Measurements from ENCODE around the gene APOBEC3C. TPM values are rescaled to one million over a fixed set of nuclear protein-coding genes. Genes with fewer than 3 reads are reported as not detected.
"Not testable (repeated sequence)": the region's sequence is repeated elsewhere in the genome, so short reads cannot be mapped to it uniquely, and the experiment has no call there.

The APOBEC3C gene
- total RNA-seq, 2 experiments from 2014 or later: 61.6 to 63.1 TPM

DNA sequence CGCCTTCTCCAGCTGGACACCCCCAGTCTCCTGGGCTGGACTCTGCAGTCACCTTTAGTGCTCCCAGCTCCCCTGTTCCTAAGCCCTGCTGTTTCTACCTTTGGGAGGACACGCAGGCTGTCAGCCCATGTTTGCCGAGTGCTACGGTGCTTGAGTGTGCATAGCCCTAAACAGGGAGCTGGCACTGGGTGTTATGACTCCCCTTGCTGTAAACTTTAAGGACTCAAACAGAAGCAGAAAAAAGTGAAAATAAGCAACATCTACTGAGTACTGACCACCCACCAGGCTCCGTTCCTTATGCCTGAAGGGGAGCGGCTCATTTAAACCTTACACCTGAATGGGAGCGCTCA lies 39.3 kb upstream of the APOBEC3C start:
- Mint-ChIP-seq H3K4me1 (peaks cover 6% of the 10 kb centered on the region), H3K9me3 (no peaks in the 10 kb centered on the region), H3K4me3 (no peak overlapping the region), H3K27ac (no peak overlapping the region), H3K27me3 (peaks cover 26% of the 10 kb centered on the region), H3K36me3 (no peaks in the 10 kb centered on the region)
- DNase-seq: no peak

DNA sequence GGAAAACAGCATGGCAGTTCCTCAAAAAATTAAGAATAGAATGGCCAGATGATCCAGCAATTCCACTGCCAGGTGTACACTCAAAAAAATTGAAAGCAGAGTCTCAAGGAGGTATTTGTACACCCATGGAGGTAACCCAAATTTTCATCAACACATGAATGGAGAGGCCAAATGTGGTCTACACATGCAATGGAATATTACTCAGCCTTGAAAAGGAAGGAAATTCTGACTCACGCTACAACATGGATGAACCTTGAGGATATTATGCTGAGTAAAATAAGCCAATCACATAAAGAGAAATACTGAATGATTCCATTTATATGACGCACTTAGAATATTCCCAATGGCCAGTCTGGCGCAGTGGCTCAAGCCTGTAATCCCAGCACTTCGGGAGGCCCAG lies 36.8 kb upstream of the APOBEC3C start:
- H3K27me3 Mint-ChIP-seq: peaks cover 18% of the 10 kb centered on the region
- not testable (repeated sequence) for DNase-seq, H3K27ac Mint-ChIP-seq, H3K36me3 Mint-ChIP-seq, H3K4me3 Mint-ChIP-seq, H3K9me3 Mint-ChIP-seq
- peaks cover 16% of the 10 kb centered on the region for H3K4me1 Mint-ChIP-seq

DNA sequence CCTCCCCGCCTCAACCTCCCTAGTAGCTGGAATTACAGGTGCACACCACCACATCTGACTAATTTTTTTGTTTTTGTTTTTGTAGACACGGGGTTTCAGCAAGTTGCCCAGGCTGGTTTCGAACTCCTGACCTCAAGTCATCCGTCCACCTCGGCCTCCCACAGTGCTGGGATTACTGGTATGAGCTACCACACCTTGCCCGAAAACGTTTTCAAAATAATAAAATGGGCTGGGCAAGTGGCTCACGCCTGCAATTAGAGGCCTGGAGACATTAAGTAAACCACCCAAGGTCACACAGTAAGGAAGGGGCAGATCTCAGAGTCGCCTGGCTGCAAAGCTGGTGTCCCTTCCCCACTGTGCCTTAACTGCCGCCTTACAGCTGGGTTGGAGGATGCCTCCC lies 33.5 kb upstream of the APOBEC3C start:
- H3K27ac Mint-ChIP-seq, H3K4me3 Mint-ChIP-seq, DNase-seq, H3K27me3 Mint-ChIP-seq: not testable (repeated sequence)
- Mint-ChIP-seq H3K9me3 (peaks cover 17% of the 10 kb centered on the region), H3K36me3 (peaks cover 10% of the 10 kb centered on the region), H3K4me1 (peaks cover 32% of the 10 kb centered on the region)

DNA sequence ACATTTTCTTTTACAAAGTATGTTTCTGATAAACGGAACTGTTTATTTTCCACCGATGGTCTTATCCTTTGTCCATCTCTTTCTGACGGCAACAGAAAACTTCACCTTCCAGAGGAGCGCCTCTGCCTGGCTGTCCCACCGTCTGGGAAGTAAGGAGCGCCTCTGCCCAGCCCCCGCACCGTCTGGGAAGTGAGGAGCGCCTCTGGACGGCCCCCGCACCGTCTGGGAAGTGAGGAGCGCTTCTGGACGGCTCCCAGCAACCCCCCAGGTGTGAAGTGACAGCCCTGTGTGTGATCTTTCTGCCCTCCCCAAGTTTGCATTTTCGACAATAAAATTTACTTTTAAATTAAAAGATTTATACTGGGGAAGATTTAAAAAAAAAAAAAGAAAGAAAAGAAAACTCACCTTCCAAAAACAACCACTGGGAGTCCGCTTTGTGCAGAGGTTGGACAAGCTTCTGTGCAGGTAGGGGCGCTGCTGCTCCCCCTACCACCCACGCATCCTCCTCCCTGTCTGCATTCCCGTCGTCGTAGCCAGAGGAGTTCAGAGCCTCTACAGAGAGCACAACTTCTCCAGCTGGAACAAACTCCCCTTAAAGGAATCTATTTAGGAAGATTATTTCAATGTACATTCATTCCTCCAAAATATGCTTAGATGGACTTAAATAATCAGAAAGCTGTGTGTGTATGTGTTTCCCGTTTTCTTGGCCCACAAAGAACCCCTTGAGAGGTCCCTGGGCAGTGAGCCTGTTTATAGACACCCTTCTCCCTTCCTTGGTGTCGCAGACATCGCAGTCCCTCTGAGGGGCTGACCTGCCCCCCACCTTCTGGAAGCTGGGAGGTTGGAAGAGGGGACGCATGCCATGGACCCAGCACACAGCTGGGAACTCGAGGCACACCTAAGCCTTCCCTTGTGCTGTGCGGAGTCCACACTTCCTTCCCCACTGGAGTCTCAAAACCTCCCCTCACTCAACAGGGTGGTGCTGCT lies 32.8 kb upstream of the APOBEC3C start:
- Mint-ChIP-seq H3K27ac (peak overlapping the region; percentile 84), H3K27me3 (peaks cover 8% of the 10 kb centered on the region), H3K4me1 (peaks cover 38% of the 10 kb centered on the region), H3K4me3 (peak overlapping the region; percentile 62), H3K9me3 (peaks cover 17% of the 10 kb centered on the region), H3K36me3 (peaks cover 10% of the 10 kb centered on the region)
- DNase-seq: no peak

DNA sequence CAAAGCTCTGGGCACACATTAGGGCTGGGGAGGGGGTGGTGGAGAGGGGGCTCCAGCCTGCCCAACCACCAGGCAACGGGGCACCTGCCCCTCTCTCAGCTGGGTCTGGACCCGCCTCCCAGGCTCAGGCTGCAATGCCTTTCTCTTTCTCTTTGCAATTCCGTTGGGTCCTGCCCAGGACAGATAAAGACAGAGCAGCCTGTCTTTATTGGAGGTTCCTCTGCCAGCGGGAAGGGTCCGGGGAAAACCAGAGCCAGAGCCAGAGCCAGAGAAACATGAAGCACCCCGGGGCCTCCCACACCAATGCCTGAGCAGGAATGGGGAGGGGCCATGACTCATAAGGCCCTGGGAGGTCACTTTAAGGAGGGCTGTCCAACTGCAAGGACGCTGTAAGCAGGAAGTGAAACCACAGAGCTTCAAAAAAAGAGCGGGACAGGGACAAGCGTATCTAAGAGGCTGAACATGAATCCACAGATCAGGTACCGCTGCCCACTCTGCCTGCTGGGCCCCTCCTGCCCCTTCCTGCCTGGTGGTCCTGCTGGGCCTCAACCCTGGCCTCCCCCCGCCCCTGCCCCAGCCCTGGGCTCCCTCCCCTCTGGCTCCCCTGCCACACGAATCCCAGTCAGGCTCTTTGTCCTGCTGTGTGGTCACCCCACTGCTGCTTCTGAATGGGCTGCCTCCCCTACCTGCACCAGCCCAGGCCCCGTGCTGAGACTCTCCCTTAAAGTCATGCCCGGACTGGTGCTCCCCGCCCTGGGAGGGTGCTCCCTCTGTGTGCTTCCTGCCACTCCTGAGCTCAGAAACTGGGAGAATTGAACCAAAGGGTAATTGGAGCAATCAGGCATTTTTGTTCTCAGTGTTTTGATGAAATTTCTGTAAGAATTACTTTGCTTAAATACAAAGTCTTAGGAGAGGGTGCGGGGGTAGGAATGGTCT lies 31.8 kb upstream of the APOBEC3C start, which contains the start of gene APOBEC3B:
Gene APOBEC3B, plus strand, starts transcription at position 356 of the 936 bp plus-strand sequence. Its CDS starts 107 bp downstream, at position 463.
- Mint-ChIP-seq H3K27ac (peak within 1 kb of the TSS; percentile 84), H3K9me3 (peaks cover 17% of the 10 kb centered on the region), H3K4me1 (peaks cover 41% of the 10 kb centered on the region), H3K36me3 (peaks cover 10% of the 10 kb centered on the region), H3K4me3 (peak within 1 kb of the TSS; percentile 62), H3K27me3 (peaks cover 8% of the 10 kb centered on the region)
- DNase-seq: peak; percentile 78

DNA sequence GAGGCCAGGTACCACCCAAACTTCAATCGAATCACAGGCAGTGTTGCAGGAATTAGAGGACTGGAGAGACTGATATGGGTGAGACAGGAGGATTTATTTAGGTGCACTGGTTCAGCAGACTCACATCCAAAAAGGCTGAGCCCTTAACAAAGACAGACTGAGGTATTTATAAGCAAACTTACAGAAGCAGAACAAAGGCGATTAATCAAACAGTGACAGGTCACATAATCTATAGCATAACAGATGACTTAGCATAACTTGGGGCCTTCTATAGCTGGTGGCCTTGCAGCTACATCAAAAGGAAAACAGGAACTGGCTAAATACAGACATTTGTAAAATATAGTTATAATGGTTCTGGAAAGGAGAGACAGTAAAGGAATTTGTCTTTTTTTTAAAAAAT lies 29.8 kb upstream of the APOBEC3C start:
- no peaks in the 10 kb centered on the region for H3K27me3 Mint-ChIP-seq

DNA sequence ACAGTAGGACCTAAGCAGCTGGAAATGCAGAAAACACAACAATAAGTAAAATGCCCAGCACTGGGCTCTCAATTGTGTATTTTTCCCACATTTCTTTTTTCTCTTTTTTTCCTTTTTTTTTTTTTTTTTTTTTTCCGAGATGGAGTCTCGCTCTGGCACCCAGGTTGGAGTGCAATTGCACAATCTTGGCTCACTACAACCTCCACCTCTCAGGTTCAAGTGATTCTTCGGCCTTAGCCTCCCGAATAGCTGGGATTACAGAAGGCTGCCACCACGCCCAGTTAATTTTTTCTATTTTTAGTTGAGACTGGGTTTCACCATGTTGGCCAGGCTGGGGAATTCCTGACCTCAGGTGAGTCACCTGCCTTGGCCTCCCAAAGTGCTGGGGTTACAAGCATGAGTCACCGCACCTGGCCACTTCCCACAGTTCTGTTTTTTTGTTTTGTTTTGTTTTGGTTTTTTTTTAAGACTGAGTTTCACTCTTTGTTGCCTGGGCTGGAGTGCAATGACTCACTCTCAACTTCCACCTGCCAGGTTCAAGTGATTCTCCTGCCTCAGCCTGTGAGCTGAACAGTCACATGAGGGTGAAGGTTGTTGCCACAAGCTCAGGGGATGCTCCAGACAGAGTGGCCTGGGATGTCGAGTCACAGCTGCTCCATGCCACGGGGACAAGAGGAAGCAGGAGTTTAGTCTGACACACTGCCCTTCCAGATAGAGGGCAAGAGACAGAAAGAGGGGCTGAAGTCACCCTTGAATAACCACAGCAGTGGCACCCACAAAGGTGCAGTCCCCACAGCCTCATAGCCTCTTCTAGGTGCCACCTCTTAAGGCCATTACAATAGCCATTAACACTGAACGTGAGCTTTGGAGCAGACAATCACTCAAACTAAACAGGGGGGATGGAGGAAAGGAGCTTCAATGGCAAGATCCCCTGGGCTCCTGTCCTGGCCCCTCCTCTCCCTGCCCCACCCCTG lies 29.0 kb upstream of the APOBEC3C start:
- peak overlapping the region; percentile 5 for H3K4me3 Mint-ChIP-seq
- peak; percentile 89 for DNase-seq
- peaks cover 17% of the 10 kb centered on the region for H3K9me3 Mint-ChIP-seq
- H3K27me3 Mint-ChIP-seq: not testable (repeated sequence)
- H3K27ac Mint-ChIP-seq: peak overlapping the region; percentile 83
- peaks cover 10% of the 10 kb centered on the region for H3K36me3 Mint-ChIP-seq
- H3K4me1 Mint-ChIP-seq: peaks cover 57% of the 10 kb centered on the region

More for the DNA sequence above, 29.8 kb upstream of the APOBEC3C start:
- Mint-ChIP-seq H3K9me3 (peaks cover 17% of the 10 kb centered on the region), H3K4me3 (no peak overlapping the region), H3K4me1 (peaks cover 53% of the 10 kb centered on the region), H3K36me3 (peaks cover 10% of the 10 kb centered on the region), H3K27ac (peak overlapping the region; percentile 14)
- DNase-seq: no peak

DNA sequence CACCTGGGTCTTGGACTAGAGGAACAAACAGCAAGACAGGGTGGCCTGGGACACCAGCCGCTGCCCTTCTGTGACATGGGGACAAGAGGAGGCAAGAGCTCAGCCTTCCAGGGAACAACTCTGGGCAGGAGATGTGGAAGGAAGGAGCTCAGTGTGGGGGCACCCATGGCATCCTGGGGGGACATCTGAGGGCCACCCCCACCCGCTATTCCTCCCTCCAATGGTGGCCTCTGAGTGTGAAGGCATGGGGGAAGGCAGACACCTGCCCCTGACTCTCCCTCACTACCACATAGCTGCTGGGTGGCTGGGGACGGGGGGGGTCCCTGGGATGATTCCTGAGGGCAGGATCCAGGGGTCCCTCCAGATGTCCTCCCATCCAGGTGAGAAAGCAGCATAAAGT lies 27.4 kb upstream of the APOBEC3C start:
- DNase-seq: no peak
- no peaks in the 10 kb centered on the region for H3K27me3 Mint-ChIP-seq
- H3K27ac Mint-ChIP-seq: no peak overlapping the region
- peaks cover 17% of the 10 kb centered on the region for H3K9me3 Mint-ChIP-seq
- H3K4me3 Mint-ChIP-seq: no peak overlapping the region
- H3K36me3 Mint-ChIP-seq: peaks cover 10% of the 10 kb centered on the region
- peaks cover 53% of the 10 kb centered on the region for H3K4me1 Mint-ChIP-seq

DNA sequence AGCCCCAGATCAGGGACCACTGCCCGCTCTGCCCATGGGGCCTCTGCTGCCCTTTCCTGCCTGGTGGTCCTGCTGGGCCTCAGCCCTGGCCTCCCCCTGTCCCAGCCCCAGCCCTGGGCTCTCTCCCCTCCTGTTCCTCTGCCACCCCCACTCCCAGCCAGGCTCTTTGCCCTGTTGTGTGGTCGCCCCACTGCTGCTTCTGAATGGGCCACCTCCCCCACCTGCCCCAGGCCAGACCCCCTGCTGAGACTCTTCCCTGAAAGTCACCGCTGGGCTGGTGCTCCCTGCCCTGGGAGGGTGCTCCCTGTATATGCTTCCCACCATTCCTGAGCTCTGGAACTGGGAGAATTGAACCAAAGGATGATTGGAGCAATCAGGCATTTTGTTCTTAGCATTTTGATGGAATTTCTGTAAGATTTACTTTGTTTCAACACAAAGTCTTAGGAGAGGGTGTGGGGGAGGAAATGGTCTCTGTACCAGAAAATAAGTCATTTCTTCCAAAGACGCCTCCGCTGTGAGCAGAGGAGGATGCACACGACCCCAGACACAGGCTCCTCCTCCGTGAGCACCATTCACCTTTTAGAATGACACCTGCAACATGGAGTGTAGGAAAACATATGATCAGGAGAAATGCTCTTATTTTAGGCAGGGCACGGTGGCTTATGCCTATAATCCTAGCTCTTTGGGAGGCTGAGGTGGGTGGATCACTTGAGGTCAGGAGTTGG lies 26.7 kb upstream of the APOBEC3C start:
- H3K4me3 Mint-ChIP-seq: no peak overlapping the region
- peak; percentile 28 for DNase-seq
- peaks cover 10% of the 10 kb centered on the region for H3K36me3 Mint-ChIP-seq
- H3K27me3 Mint-ChIP-seq: no peaks in the 10 kb centered on the region
- H3K4me1 Mint-ChIP-seq: peaks cover 49% of the 10 kb centered on the region
- peak overlapping the region; percentile 70 for H3K27ac Mint-ChIP-seq
- peaks cover 17% of the 10 kb centered on the region for H3K9me3 Mint-ChIP-seq

DNA sequence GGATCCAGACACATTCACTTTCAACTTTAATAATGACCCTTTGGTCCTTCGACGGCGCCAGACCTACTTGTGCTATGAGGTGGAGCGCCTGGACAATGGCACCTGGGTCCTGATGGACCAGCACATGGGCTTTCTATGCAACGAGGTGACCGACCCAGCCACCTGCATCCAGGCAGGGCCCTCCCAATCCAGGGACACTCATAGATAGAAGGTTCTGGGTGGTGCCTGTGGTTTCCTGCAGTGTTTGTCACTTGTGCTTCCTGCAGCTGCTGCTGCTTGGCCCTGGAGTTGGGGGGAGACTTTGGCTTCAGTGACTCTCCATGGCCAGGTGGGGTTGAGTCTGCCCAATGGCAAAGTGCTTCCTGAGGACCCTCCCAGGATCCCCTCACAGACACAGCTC lies 24.6 kb upstream of the APOBEC3C start:
- no peaks in the 10 kb centered on the region for H3K36me3 Mint-ChIP-seq
- no peaks in the 10 kb centered on the region for H3K27me3 Mint-ChIP-seq
- H3K9me3 Mint-ChIP-seq: no peaks in the 10 kb centered on the region
- DNase-seq: no peak
- H3K27ac Mint-ChIP-seq: no peak overlapping the region
- no peak overlapping the region for H3K4me3 Mint-ChIP-seq
- H3K4me1 Mint-ChIP-seq: peaks cover 40% of the 10 kb centered on the region

DNA sequence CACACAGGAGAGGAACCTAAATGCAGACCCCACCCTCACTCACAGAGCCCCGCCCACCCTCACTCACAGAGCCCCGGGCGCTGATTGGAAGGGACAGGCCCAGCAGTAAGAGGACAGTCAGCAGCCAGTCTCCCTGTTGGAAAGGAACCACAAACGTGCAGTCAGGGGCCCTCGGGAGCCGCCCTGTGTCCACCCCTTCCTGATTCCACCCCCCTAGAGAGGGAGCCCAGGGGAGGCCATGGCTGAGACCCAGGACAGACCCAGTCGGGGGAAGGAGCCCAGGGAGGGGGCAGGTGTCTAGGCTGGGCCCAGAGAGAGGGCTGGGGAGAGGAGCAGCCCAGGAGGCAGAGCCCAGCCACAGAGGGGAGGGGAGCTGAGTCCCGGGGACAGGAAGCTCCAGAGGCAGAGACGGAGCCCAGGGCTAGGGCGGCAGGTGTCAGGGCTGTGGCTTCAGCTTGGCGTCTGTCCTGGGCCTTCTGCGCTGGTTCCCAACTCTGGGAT lies 21.1 kb upstream of the APOBEC3C start:
- not testable (repeated sequence) for H3K36me3 Mint-ChIP-seq, DNase-seq, H3K27me3 Mint-ChIP-seq, H3K4me3 Mint-ChIP-seq, H3K27ac Mint-ChIP-seq, H3K9me3 Mint-ChIP-seq
- H3K4me1 Mint-ChIP-seq: peaks cover 16% of the 10 kb centered on the region

DNA sequence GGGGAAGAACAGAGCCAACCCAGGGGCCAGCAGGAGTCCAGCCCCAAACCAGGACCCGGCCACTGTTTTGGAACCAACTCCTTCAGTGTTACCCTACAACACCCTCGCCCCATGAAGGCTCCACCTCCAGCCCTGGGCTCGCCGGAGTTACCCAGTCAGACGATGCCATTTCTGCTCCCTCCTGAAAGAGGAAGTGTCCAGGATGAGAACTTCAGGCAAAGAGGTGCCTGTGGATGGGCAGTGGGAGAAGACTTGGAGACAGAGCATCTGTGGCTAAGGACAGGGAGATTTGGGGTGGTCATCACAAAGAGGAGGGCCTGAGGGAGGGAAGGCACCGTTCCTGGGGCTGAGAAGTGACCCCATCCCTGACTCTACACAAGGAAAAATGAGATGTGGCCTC lies 18.0 kb upstream of the APOBEC3C start:
- no peak overlapping the region for H3K4me3 Mint-ChIP-seq
- no peak for DNase-seq

DNA sequence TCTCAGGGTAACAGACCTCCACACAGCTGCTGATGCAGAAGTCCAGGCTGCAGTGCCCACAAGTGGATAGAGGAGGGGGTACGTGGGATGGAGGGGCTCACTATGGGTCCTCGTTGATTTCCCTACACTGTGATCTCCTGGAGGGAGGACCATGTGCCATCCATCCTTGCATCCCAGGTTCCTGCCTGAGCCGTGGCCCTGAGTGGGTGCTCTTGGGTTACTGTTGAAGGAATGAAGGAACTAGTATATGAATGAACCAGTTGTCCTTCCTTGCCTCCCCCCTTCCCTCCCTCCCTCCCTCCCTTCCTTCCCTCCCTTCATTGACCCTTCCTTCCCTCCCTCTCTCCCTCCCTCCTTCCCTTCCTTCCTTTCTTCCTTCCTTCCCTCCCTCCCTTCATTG lies 16.5 kb upstream of the APOBEC3C start:
- peaks cover 8% of the 10 kb centered on the region for H3K27me3 Mint-ChIP-seq
- no peaks in the 10 kb centered on the region for H3K36me3 Mint-ChIP-seq
- DNase-seq: no peak
- no peak overlapping the region for H3K27ac Mint-ChIP-seq
- H3K9me3 Mint-ChIP-seq: peaks cover 3% of the 10 kb centered on the region
- H3K4me3 Mint-ChIP-seq: no peak overlapping the region
- peaks cover 4% of the 10 kb centered on the region for H3K4me1 Mint-ChIP-seq

More for the DNA sequence above, 18.0 kb upstream of the APOBEC3C start:
- peaks cover 4% of the 10 kb centered on the region for H3K4me1 Mint-ChIP-seq
- H3K27ac Mint-ChIP-seq: no peak overlapping the region
- H3K9me3 Mint-ChIP-seq: peaks cover 3% of the 10 kb centered on the region
- no peaks in the 10 kb centered on the region for H3K36me3 Mint-ChIP-seq
- H3K27me3 Mint-ChIP-seq: peaks cover 8% of the 10 kb centered on the region
